Gastrocnemius medialis (tissue), 4 donors: ENCODE measurements around the gene TIMP3.

ENCODE experiments used
- CTCF ChIP-seq, 5 experiments: fragments of 450-650 bp in 3 of 5; fragments of 200-600 bp in 2 of 5; sonication (generic) in 2 of 5; IDR thresholded peaks in 4 of 5; conservative IDR thresholded peaks in 1 of 5; 1 replicate in 4 of 5; 2 replicates in 1 of 5; pipeline ENCODE4 v1.5.1; 2016 to 2019; ENCODE audit warnings: antibody characterized with exemption in 5 of 5, mild to moderate bottlenecking in 3 of 5, moderate library complexity in 3 of 5
- POLR2A ChIP-seq, 2 donors: fragments of 450-650 bp; IDR thresholded peaks; one replicate each; pipeline ENCODE4 v1.6.1; 2017; ENCODE audit warnings: antibody characterized with exemption in 2 of 2, mild to moderate bottlenecking in 2 of 2, moderate library complexity in 2 of 2

- TF ChIP-seq CTCF (IDR thresholded peaks at IDR 0.05 in 4 of 5, conservative IDR thresholded peaks at IDR 0.05 in 1 of 5) (no peak), POLR2A (IDR thresholded peaks at IDR 0.05) (no peak)
Measured at GRCh38 chr22:32799496-32799895, 2.0 kb upstream of the TIMP3 start.
